ENCODE data around the gene MRGPRX4.

GRCh38 chr11:18221274-18221876 lies 48.7 kb downstream of the MRGPRX4 start:
- TF ChIP-seq ZFP36 (IDR thresholded peaks at IDR 0.05; ENCODE audit: borderline replicate concordance, partially characterized antibody) (no peak), CTCF (IDR thresholded peaks at IDR 0.05) (no peak), CBX2 (IDR thresholded peaks at IDR 0.05; ENCODE audit: borderline replicate concordance, low read depth) (no peak), E2F6 (IDR thresholded peaks at IDR 0.05; ENCODE audit: borderline replicate concordance, low read depth) (no peak), CBX8 (IDR thresholded peaks at IDR 0.05) (no peak), JUNB (IDR thresholded peaks at IDR 0.05) (no peak), HDAC2 (IDR thresholded peaks at IDR 0.05) (no peak), POLR2A (IDR thresholded peaks at IDR 0.05; ENCODE audit: low read length) (no peak), MYC (IDR thresholded peaks at IDR 0.05; ENCODE audit: borderline replicate concordance, low read length) (no peak), ZSCAN20 (CRISPR knock-in tag; IDR thresholded peaks at IDR 0.05) (no peak), MAX (IDR thresholded peaks at IDR 0.05) (no peak), REST (IDR thresholded peaks at IDR 0.05) (no peak), CEBPB (IDR thresholded peaks at IDR 0.05) (no peak)

All from A549 (cell line).